IMR-90 (cell line): ENCODE measurements around the gene RAI14. TPM values are rescaled to one million over a fixed set of nuclear protein-coding genes. Genes with fewer than 3 reads are reported as not detected.

ENCODE experiments used
- ATAC-seq: fragments of 200-7000 bp; cut with Tn5 transposase; 2 replicates; pipeline ENCODE4 v1.9.1; 2020; ENCODE audit warnings: low read depth, mild to moderate bottlenecking, moderate library complexity
- BruUV-seq: library from RNA; stranded (reverse); fragments of 400-500 nt; replicated peaks from 2 replicates; lab custom pipeline; 2021; lab: Mats Ljungman, UMichigan
- CTCF ChIA-PET: fragments of 300-600 bp; formaldehyde crosslinking; extraction: SDS; loops from one replicate; lab custom pipeline; 2021; ENCODE audit warnings: antibody characterized with exemption; lab: Yijun Ruan, JAX
- POLR2A ChIA-PET: fragments of 300-600 bp; sonication (Branson Sonifier 250); formaldehyde crosslinking; loops from one replicate; lab custom pipeline; 2022; ENCODE audit warnings: antibody characterized with exemption; ENCODE audit not compliant: unreplicated experiment; lab: Charles Lee
- DNase-seq: peaks from one replicate; pipeline ENCODE4 v3.0.0; 2013
- H2AFZ ChIP-seq: replicated peaks from 2 replicates; pipeline ENCODE3; 2013; ENCODE audit warnings: low read length, mild to moderate bottlenecking; ENCODE audit not compliant: poor library complexity
- H2AK5ac ChIP-seq: 2 replicates; pipeline ENCODE4 v1.6.1; 2013; ENCODE audit warnings: low read depth, low read length, inconsistent platforms
- H2AK9ac ChIP-seq: replicated peaks from 2 replicates; pipeline ENCODE3; 2013; ENCODE audit warnings: mild to moderate bottlenecking, low read depth, low read length, moderate library complexity; ENCODE audit not compliant: poor library complexity
- H2BK120ac ChIP-seq: 2 replicates; pipeline ENCODE4 v1.6.1; 2013; ENCODE audit warnings: low read depth, low read length, inconsistent platforms
- H2BK15ac ChIP-seq: 3 replicates; pipeline ENCODE4 v1.6.1; 2013; ENCODE audit warnings: low read depth, low read length, inconsistent platforms
- H2BK20ac ChIP-seq: 2 replicates; pipeline ENCODE4 v1.6.1; 2013; ENCODE audit warnings: low read depth, mild to moderate bottlenecking, inconsistent platforms, low read length, moderate library complexity
- H2BK5ac ChIP-seq: 2 replicates; pipeline ENCODE4 v1.6.1; 2013; ENCODE audit warnings: mild to moderate bottlenecking, low read depth, low read length, inconsistent platforms; ENCODE audit not compliant: poor library complexity, severe bottlenecking
- H3K14ac ChIP-seq: replicated peaks from 2 replicates; pipeline ENCODE4 v1.6.1; 2013; ENCODE audit warnings: low read depth, low read length, inconsistent platforms
- H3K18ac ChIP-seq: 2 replicates; pipeline ENCODE4 v1.6.1; 2013; ENCODE audit warnings: low read depth, low read length, control low read depth
- H3K23ac ChIP-seq: 2 replicates; pipeline ENCODE4 v1.6.1; 2013; ENCODE audit warnings: low read depth, low read length, inconsistent platforms
- H3K27ac ChIP-seq: 2 replicates; pipeline ENCODE4 v1.5.1; 2013; ENCODE audit warnings: mild to moderate bottlenecking, control low read depth, low read length; ENCODE audit not compliant: insufficient read depth
- H3K27me3 ChIP-seq: 2 replicates; pipeline ENCODE4 v1.6.1; 2013; ENCODE audit warnings: low read length; ENCODE audit not compliant: control insufficient read depth, insufficient read depth
- H3K36me3 ChIP-seq: 2 replicates; pipeline ENCODE4 v1.6.1; 2013; ENCODE audit warnings: low read length, mixed read lengths; ENCODE audit not compliant: control insufficient read depth, insufficient read depth
- H3K4ac ChIP-seq: 2 replicates; pipeline ENCODE4 v1.6.1; 2013; ENCODE audit warnings: low read depth, low read length, inconsistent platforms
- H3K4me1 ChIP-seq: 2 replicates; pipeline ENCODE4 v1.6.1; 2013; ENCODE audit warnings: low read length, mixed read lengths; ENCODE audit not compliant: control insufficient read depth, insufficient read depth
- H3K4me2 ChIP-seq: 2 replicates; pipeline ENCODE4 v1.6.1; 2013; ENCODE audit warnings: low read depth, mild to moderate bottlenecking, control low read depth, low read length, moderate library complexity
- H3K4me3 ChIP-seq: 2 replicates; pipeline ENCODE4 v1.5.1; 2013; ENCODE audit warnings: low read depth, mild to moderate bottlenecking, control low read depth, low read length, moderate library complexity; ENCODE audit not compliant: insufficient read depth
- H3K56ac ChIP-seq: 2 replicates; pipeline ENCODE4 v1.6.1; 2013; ENCODE audit warnings: low read length, inconsistent platforms; ENCODE audit not compliant: insufficient read depth; ENCODE audit errors: extremely low read depth
- H3K79me1 ChIP-seq, 2 experiments: 2 replicates each; pipeline ENCODE4 v1.6.1; 2013; ENCODE audit warnings: low read length in 2 of 2, inconsistent platforms in 1 of 2, low read depth in 1 of 2
- H3K9ac ChIP-seq: 2 replicates; pipeline ENCODE4 v1.6.1; 2013; ENCODE audit warnings: low read depth, low read length, control low read depth
- H3K9me1 ChIP-seq: 2 replicates; pipeline ENCODE4 v1.6.1; 2013; ENCODE audit warnings: low read length, inconsistent platforms; ENCODE audit not compliant: insufficient read depth
- H3K9me3 ChIP-seq: 2 replicates; pipeline ENCODE4 v1.6.1; 2013; ENCODE audit warnings: low read length; ENCODE audit not compliant: control insufficient read depth, insufficient read depth
- H4K20me1 ChIP-seq: 2 replicates; pipeline ENCODE4 v1.6.1; 2013; ENCODE audit warnings: low read length, inconsistent platforms; ENCODE audit not compliant: insufficient read depth
- H4K5ac ChIP-seq: 2 replicates; pipeline ENCODE4 v1.6.1; 2013; ENCODE audit warnings: mild to moderate bottlenecking, low read depth, low read length, control low read depth
- H4K8ac ChIP-seq, 2 experiments: 2 replicates each; pipeline ENCODE4 v1.6.1; 2013; ENCODE audit warnings: low read depth in 2 of 2, low read length in 2 of 2, control low read depth in 1 of 2, inconsistent platforms in 1 of 2
- H4K91ac ChIP-seq: 2 replicates; pipeline ENCODE4 v1.6.1; 2013; ENCODE audit warnings: low read depth, low read length, inconsistent platforms; ENCODE audit not compliant: insufficient read depth
- RAD21 ChIP-seq: IDR thresholded peaks from 2 replicates; pipeline ENCODE4 v1.6.1; 2012; ENCODE audit warnings: low read length, improper control_type of control experiment
- RFX5 ChIP-seq: IDR thresholded peaks from 2 replicates; pipeline ENCODE4 v1.8.0; 2012; ENCODE audit warnings: low read depth, mild to moderate bottlenecking, low read length, moderate library complexity
- SMC3 ChIP-seq: fragments of 150-350 bp; IDR thresholded peaks from 2 replicates; pipeline ENCODE4 v1.6.1; 2016; ENCODE audit warnings: low read depth, mild to moderate bottlenecking, antibody characterized with exemption, low read length, moderate library complexity
- WGBS, 2 experiments: methylation state at CpG; one replicate each; pipeline versions ENCODE4 v1.1.5 to v1.1.7; 2013; ENCODE audit warnings: missing lambda C conversion rate in 2 of 2; ENCODE audit not compliant: insufficient read length in 1 of 2; ENCODE audit errors: extremely low coverage in 2 of 2; 5-methylcytosine and 5-hydroxymethylcytosine counted together
- dilution Hi-C: fragments of 300-500 bp; cut with HindIII; formaldehyde crosslinking; loops from one replicate; pipeline ENCODE4 v1.14.3; 2018; ENCODE audit warnings: low sequenced_read_pairs; ENCODE audit not compliant: unreplicated experiment
- in situ Hi-C: fragments of 300-500 bp; cut with MboI; formaldehyde crosslinking; loops from 3 replicates; pipeline ENCODE4 v1.14.3; 2019; ENCODE audit warnings: low sequenced_read_pairs, inconsistent platforms, mixed read lengths
- intact Hi-C: fragments of 100-400 bp; cut with micrococcal nuclease; formaldehyde crosslinking; loops from 2 replicates; pipeline ENCODE4 v1.10.0; 2022
- polyA plus RNA-seq, 3 experiments: library from polyadenylated mRNA; depleted of rRNA; stranded (reverse); fragments of >200 nt; gene quantifications; 2 replicates each; pipeline ENCODE4 v1.2.3, GENCODE V29; 2012; ENCODE audit warnings: low replicate concordance in 1 of 3
- total RNA-seq: library from RNA; depleted of rRNA; stranded (reverse); fragments of >200 nt; gene quantifications from 2 replicates; pipeline ENCODE4 v1.2.3, GENCODE V29; 2012

The RAI14 gene
- total and polyA plus RNA-seq, 2 of the 4 experiments (the other 2 are of a cell fraction) = 221 to 267 TPM

GRCh38 chr5:34632807-34633422 lies 23.2 kb upstream of the RAI14 start (continued):
- TF ChIP-seq RFX5 = no peak

- H3K4me3 ChIP-seq = no peak overlapping the region
- H4K20me1 ChIP-seq = no peaks in the 10 kb centered on the region
- H3K23ac ChIP-seq = peak overlapping the region; percentile 71
- peak overlapping the region; percentile 84 for H3K18ac ChIP-seq
- H3K14ac ChIP-seq = peak overlapping the region; percentile 86
- H3K4ac ChIP-seq = peak overlapping the region; percentile 89
- DNase-seq (peak; percentile 90), ATAC-seq (peak; percentile 94)
- ChIA-PET POLR2A (interaction anchor here (0.9 kb wide), 1 partner anchor 12 kb away, joined by 5 read pairs; no protein-coding TSS in a partner anchor), CTCF (interaction anchor here (1.0 to 1.2 kb wide), 2 partner anchors 12 to 13 kb away, joined by 3 read pairs; no protein-coding TSS in a partner anchor)
- H3K36me3 ChIP-seq = no peaks in the 10 kb centered on the region
- peak overlapping the region; percentile 98; the same call in 2 of the 3 replicates for H2BK15ac ChIP-seq
- no TSS peak for BruUV-seq
- no peaks in the 10 kb centered on the region for H3K9me3 ChIP-seq
- H2AFZ ChIP-seq = peak overlapping the region; percentile 19
- H4K5ac ChIP-seq = peak overlapping the region; percentile 36
- H4K91ac ChIP-seq = peak overlapping the region; percentile 88
- peak overlapping the region; percentile 81 for H2BK5ac ChIP-seq
- intact Hi-C loops = no loop called here
- H3K4me1 ChIP-seq = peaks cover 9% of the 10 kb centered on the region; the same call in 1 of the 2 replicates
- H3K4me2 ChIP-seq = no peak overlapping the region
- H2BK20ac ChIP-seq = peak overlapping the region; percentile 64
- H3K79me1 ChIP-seq = no peaks in the 10 kb centered on the region
- peak overlapping the region; percentile 88 for H2BK120ac ChIP-seq
- peaks cover 6% of the 10 kb centered on the region; the same call in 1 of the 2 replicates for H3K9me1 ChIP-seq
- peak overlapping the region; percentile 98 for H2AK5ac ChIP-seq
- H2AK9ac ChIP-seq = peak overlapping the region; percentile 77
- no peaks in the 10 kb centered on the region for H3K27me3 ChIP-seq
- dilution Hi-C loops = no loop called here
- no peak overlapping the region for H3K56ac ChIP-seq
- in situ Hi-C loops = no loop called here
- H3K27ac ChIP-seq = peak overlapping the region; percentile 62
- TF ChIP-seq SMC3 (no peak), RAD21 (peak; percentile 1; the same call in 1 of the 2 replicates)
- H3K9ac ChIP-seq = no peak overlapping the region
- H4K8ac ChIP-seq = peak overlapping the region; percentile 74 to 81
- no CpG with 5 or more reads among the region's 3 CpGs for WGBS, 2 experiments
Observed at GRCh38 chr5:34639852-34640626, 16.1 kb upstream of the RAI14 start.
